Inferior parietal cortex (tissue), 1 donor: ENCODE measurements around the gene ZSWIM6.

Experiments used
- DNase-seq: peaks from one replicate; pipeline ENCODE4 v3.0.0-alpha.2; 2016; ENCODE audit errors: extremely low spot score

ZSWIM6 gene

DNA sequence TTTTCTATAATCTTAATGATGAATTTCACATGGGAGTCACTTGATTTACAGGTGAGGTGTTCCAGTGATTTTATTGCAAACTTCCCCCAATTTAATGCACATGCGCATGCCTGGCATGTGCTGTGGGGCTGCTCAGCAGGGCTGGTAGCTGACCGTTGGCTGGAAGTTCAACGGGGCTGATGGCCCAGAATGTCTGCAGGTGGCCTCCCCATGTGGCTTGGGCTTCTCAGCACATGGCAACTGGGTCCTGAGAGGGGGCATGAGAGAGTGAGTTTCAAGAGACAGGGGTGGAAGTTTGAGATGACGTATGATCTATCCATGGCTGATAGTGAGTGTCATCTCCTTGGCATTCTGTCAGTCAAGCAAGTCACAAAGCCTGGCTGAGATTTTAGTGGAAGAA is 259.8 kb downstream of the ZSWIM6 start:
- DNase-seq = no peak

DNA sequence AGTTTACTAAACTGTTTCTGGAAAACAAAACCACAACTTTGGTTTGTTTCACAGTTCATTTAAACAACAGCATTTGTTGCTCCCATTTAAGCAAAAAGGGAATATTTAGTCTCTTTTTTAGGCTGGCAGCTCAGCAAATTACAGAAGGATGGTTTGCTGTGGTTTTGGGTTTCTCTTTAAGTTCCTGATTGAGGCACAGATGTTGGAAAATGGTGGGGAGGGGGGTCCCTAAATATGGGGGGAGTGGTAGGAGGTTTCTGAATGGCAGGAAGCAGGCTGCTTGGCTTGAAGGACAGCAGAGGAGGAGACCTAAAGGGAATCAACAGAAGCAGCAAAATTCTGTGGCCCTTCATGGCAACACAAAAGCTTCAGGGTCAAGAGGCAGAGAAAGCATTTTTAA is 263.4 kb downstream of the ZSWIM6 start:
- DNase-seq = no peak
